ENCODE results near the gene ZNF263. TPM values are rescaled to one million over a fixed set of nuclear protein-coding genes. Genes with fewer than 3 reads are reported as not detected.

The ZNF263 gene
- total and polyA plus RNA-seq, 2 donors (not counting 1 experiment from before 2014, with no cell fraction given) = 24.7 to 46.0 TPM

- ATAC-seq (ENCODE audit: low read depth) (no peak), DNase-seq (no peak)
- Mint-ChIP-seq H3K27ac (no peak overlapping the region), H3K27me3 (peaks cover 24% of the 10 kb centered on the region), H3K9me3 (ENCODE audit: insufficient read depth) (no peaks in the 10 kb centered on the region), H3K4me3 (no peak overlapping the region), H3K4me1 (no peaks in the 10 kb centered on the region)
- 89% methylated on average over 14 of the region's 14 CpGs for WGBS (ENCODE audit: insufficient coverage)
- Histone ChIP-seq H3K4me2 (replicated peaks; ENCODE audit: low read depth, low read length, poor library complexity, severe bottlenecking) (no peak overlapping the region), H3K4me1 (ENCODE audit: control insufficient read depth in 2 of 2, insufficient read depth in 2 of 2, low read length in 2 of 2) (no peaks in the 10 kb centered on the region), H2AFZ (ENCODE audit: insufficient read depth, low read depth, low read length, poor library complexity, severe bottlenecking) (no peak overlapping the region), H3K9ac (ENCODE audit: low read length) (no peak overlapping the region), H3K79me2 (ENCODE audit: control insufficient read depth, insufficient read depth, low read length) (no peaks in the 10 kb centered on the region), H3K4me3 (ENCODE audit: control extremely low read depth in 1 of 5, extremely low read depth in 1 of 5, insufficient read depth in 1 of 5, low read depth in 2 of 5, low read length in 4 of 5) (no peak overlapping the region), H3K36me3 (replicated peaks in 1 of 2; ENCODE audit: control extremely low read depth in 1 of 2, control insufficient read depth in 1 of 2, extremely low read depth in 1 of 2, insufficient read depth in 2 of 2, low read length in 1 of 2) (no peaks in the 10 kb centered on the region), H3K27ac (ENCODE audit: low read length in 2 of 2) (no peak overlapping the region), H4K20me1 (ENCODE audit: control insufficient read depth, insufficient read depth, low read length, poor library complexity, severe bottlenecking) (no peaks in the 10 kb centered on the region), H3K27me3 (replicated peaks in 1 of 4; ENCODE audit: control extremely low read depth in 1 of 4, control insufficient read depth in 3 of 4, insufficient read depth in 4 of 4, low read length in 3 of 4) (peaks cover 0 to 15% (median 0%) of the 10 kb centered on the region in 4 experiments), H3K9me3 (ENCODE audit: control extremely low read depth in 1 of 3, control insufficient read depth in 2 of 3, insufficient read depth in 1 of 3, low read length in 2 of 3) (no peaks in the 10 kb centered on the region)
- TF ChIP-seq EZH2 (IDR thresholded peaks at IDR 0.05; ENCODE audit: borderline replicate concordance, insufficient read depth, low read depth, low read length, poor library complexity, severe bottlenecking) (no peak), CTCF (IDR thresholded peaks at IDR 0.05) (no peak)
- intact Hi-C loops (cut with micrococcal nuclease) = no loop called here
- ChIA-PET CTCF (no interaction called here), POLR2A (no interaction called here)
Measured at GRCh38 chr16:3249451-3249850, 33.8 kb upstream of the ZNF263 start.

GRCh38 chr16:3252967-3253366, 30.3 kb upstream of the ZNF263 start:
- H3K27me3 Mint-ChIP-seq = peaks cover 16% of the 10 kb centered on the region
- intact Hi-C loops (cut with micrococcal nuclease) = no loop called here
- H3K4me3 Mint-ChIP-seq = no peak overlapping the region
- H4K20me1 ChIP-seq (ENCODE audit: control insufficient read depth, insufficient read depth, low read length, poor library complexity, severe bottlenecking) = no peaks in the 10 kb centered on the region
- no peak for ATAC-seq (ENCODE audit: low read depth)
- no peaks in the 10 kb centered on the region for H3K9me3 Mint-ChIP-seq (ENCODE audit: insufficient read depth)
- DNase-seq = no peak
- H3K4me3 ChIP-seq (ENCODE audit: control extremely low read depth in 1 of 5, extremely low read depth in 1 of 5, insufficient read depth in 1 of 5, low read depth in 2 of 5, low read length in 4 of 5) = no peak overlapping the region
- H3K4me2 ChIP-seq (replicated peaks; ENCODE audit: low read depth, low read length, poor library complexity, severe bottlenecking) = no peak overlapping the region
- peaks cover 0 to 17% (median 1%) of the 10 kb centered on the region in 4 experiments for H3K27me3 ChIP-seq (replicated peaks in 1 of 4; ENCODE audit: control extremely low read depth in 1 of 4, control insufficient read depth in 3 of 4, insufficient read depth in 4 of 4, low read length in 3 of 4)
- H3K4me1 ChIP-seq (ENCODE audit: control insufficient read depth in 2 of 2, insufficient read depth in 2 of 2, low read length in 2 of 2) = no peaks in the 10 kb centered on the region
- H3K9ac ChIP-seq (ENCODE audit: low read length) = no peak overlapping the region
- 100% methylated on average over 2 of the region's 4 CpGs for WGBS (ENCODE audit: insufficient coverage)
- H2AFZ ChIP-seq (ENCODE audit: insufficient read depth, low read depth, low read length, poor library complexity, severe bottlenecking) = no peak overlapping the region
- POLR2A ChIA-PET = no interaction called here
- TF ChIP-seq EZH2 (IDR thresholded peaks at IDR 0.05; ENCODE audit: borderline replicate concordance, insufficient read depth, low read depth, low read length, poor library complexity, severe bottlenecking) (no peak), CTCF (IDR thresholded peaks at IDR 0.05) (no peak)
- no peaks in the 10 kb centered on the region for H3K79me2 ChIP-seq (ENCODE audit: control insufficient read depth, insufficient read depth, low read length)
- no peak overlapping the region for H3K27ac Mint-ChIP-seq
- H3K4me1 Mint-ChIP-seq = no peaks in the 10 kb centered on the region
- CTCF ChIA-PET = interaction anchor here (0.7 kb wide), 1 partner anchor 207 kb away, joined by 4 read pairs; no protein-coding TSS in a partner anchor
- peaks cover 0 to 5% (median 0%) of the 10 kb centered on the region in 3 donors for H3K9me3 ChIP-seq (ENCODE audit: control extremely low read depth in 1 of 3, control insufficient read depth in 2 of 3, insufficient read depth in 1 of 3, low read length in 2 of 3)
- no peak overlapping the region for H3K27ac ChIP-seq (ENCODE audit: low read length in 2 of 2)
- no peaks in the 10 kb centered on the region for H3K36me3 ChIP-seq (replicated peaks in 1 of 2; ENCODE audit: control extremely low read depth in 1 of 2, control insufficient read depth in 1 of 2, extremely low read depth in 1 of 2, insufficient read depth in 2 of 2, low read length in 1 of 2)
